ENCODE data around the gene GLIPR1L2.
"Not testable (repeated sequence)": the region's sequence is repeated elsewhere in the genome, so short reads cannot be mapped to it uniquely, and the experiment has no call there.

GLIPR1L2 gene

GRCh38 chr12:75390899-75391538 is at the start of gene GLIPR1L2:
GLIPR1L2 (plus strand) TSS chr12:75391089; CDS start chr12:75391117, 28 bp downstream.
- DNase-seq (ENCODE audit: low read depth in 2 of 2), result peak; percentile 85

DNA sequence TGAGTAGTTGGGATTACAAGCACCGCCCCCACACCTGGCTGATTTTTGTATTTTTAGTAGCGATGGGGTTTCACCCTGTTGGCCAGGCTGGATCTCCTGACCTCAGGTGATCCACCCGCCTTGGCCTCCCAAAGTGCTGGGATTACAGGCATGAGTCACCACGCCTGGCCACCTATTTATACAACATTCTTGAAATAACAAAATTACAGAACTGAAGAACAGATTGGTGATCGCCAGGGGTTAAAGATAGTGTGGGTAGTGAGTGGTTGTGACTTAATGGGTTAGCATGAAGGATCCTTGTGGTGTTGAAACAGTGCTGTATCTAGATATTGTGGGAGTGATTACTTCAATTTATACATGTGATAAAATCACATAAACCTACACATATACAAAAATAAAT is 49.0 kb upstream of the GLIPR1L2 start:
- DNase-seq (ENCODE audit: low read depth in 2 of 2), result no peak

DNA sequence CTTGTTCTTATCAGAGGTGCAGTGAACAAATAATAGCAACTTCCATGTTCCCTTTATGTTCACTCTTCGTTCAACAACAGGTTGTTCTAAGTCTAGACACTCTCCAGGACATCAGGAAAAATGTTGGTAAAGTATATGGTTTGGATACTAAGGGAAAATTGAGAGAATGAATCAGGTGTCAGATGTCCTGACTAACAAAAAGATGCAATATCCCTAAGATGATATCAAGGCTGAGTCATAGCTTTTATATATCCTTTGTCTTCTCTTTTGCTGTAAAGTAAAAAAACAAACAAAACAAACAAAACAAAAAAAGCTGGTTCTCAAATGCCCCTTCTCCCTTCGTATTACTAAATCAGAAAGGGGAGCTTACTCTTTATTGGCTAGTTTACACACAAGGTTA is 45.4 kb upstream of the GLIPR1L2 start:
- DNase-seq (ENCODE audit: low read depth in 2 of 2), result no peak

DNA sequence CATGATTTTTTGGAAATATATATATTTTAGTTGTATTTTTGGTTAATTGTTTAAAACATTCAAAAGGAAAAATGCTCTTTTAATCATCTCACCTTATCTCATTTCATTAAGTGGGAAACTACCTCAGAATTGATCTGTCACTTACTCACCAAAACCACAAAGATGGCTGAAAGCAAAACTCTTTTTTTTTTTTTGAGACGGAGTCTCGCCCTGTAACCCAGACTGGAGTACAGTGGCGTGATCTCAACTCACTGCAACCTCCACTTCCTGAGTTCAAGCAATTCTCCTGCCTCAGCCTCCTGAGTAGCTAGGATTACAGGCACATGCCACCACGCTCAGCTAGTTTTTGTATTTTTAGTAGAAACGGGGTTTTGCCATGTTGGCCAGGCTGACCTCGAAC is 44.7 kb upstream of the GLIPR1L2 start:
- not testable (repeated sequence) for DNase-seq (ENCODE audit: low read depth in 2 of 2)

GRCh38 chr12:75349946-75350345 is 40.9 kb upstream of the GLIPR1L2 start:
- DNase-seq (ENCODE audit: low read depth in 2 of 2), result no peak

DNA sequence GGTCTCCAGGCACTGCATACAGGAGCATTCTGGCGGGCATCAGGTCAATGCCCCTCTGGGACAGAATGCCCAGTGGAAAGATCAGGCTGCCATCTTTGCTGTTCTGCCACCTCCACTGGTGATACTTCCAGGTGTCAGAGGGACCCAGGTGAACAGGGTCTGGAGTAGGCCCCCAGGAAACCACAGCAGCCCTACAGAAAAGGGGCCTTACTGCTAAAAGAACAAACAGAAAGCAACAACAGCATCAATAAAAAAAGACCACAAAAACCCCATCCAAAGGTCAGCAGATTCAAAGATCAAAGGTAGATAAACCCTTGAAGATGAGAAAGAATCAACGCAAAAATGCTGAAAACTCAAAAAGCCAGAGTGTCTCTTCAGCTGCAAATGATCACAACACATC is 40.5 kb upstream of the GLIPR1L2 start:
- DNase-seq (ENCODE audit: low read depth in 2 of 2), result no peak

DNA sequence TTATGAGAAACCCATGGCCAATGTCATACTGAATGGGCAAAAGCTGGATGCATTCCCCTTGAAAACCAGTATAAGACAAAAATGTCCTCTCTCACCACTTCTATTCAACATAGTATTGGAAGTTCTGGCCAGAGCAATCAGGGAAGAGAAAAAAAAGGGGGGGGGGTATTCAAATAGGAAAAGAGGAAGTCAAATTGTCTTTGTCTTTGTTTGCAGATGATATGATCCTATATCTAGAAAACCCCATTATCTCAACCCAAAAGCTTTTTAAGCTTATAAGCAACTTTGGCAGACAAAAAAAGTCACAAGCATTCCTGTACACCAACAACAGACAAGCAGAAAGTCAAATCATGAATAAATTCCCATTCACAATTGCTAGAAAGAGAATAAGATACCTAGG is 36.9 kb upstream of the GLIPR1L2 start:
- DNase-seq (ENCODE audit: low read depth in 2 of 2), result no peak

- no peak for DNase-seq (ENCODE audit: low read depth in 2 of 2)
These were observed 30.0 kb upstream of the GLIPR1L2 start for GRCh38 chr12:75360920-75361319.

- no peak for DNase-seq (ENCODE audit: low read depth in 2 of 2)
These were observed 29.5 kb upstream of the GLIPR1L2 start for GRCh38 chr12:75361408-75361807.

GRCh38 chr12:75364919-75365318 is 26.0 kb upstream of the GLIPR1L2 start:
- no peak for DNase-seq (ENCODE audit: low read depth in 2 of 2)

DNA sequence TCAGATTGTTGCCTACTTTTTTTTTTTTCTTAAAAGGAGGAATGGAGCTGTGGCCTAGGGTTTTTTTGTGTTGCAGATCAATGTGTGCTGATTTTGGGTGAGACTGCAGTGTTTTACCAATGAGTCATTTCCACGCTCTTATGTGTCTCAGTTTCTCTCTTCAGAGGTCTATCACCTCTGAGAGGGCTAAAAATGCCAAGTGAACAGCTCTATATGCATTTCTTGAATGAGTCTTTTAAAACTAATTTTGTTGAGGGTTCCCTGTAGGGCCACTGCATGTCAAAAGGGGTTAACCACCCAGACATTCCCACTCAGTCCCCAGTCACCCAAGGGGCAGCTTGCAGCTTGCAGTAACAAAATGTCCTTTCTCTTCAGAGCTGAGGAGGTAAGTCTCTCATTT is 24.3 kb upstream of the GLIPR1L2 start:
- DNase-seq (ENCODE audit: low read depth in 2 of 2), result no peak

DNA sequence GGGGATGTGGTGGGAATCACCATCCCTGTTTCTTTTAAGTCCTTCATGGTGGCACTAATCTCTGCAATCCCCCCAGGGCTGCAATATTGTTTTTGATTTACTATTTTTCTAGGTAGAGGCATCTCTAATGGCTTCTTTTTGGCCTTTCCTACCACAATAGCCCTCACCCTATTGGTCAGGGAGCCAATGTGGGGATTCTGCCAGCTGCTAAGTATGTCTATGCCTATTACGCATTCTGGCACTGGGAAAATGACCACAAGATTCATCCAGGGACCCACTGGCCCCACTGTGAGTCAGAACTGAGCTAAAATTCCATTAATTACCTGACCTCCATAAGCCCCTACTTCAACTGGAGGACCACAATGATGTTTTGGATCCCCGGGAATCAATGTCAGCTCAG is 15.9 kb upstream of the GLIPR1L2 start:
- no peak for DNase-seq (ENCODE audit: low read depth in 2 of 2)

DNA sequence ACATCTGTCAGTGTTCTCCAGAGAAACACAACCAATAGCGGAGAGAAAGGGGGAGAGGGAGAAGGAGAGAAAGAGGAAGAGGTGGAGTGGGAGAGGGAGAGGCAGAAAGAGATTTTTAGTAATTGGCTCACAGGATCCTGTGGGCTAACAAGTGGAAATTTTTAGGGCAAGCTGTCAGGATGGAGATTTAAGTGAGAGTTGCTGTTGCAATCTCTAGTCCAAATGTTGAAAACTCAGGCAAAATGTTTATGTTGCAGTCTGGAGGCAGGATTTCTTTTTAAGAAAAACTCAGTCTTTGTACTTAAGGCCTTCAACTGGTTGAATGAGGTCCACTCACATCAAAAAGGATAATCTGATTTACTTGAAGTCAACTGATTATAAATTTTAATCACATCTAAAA is 12.5 kb upstream of the GLIPR1L2 start:
- DNase-seq (ENCODE audit: low read depth in 2 of 2), result no peak

DNA sequence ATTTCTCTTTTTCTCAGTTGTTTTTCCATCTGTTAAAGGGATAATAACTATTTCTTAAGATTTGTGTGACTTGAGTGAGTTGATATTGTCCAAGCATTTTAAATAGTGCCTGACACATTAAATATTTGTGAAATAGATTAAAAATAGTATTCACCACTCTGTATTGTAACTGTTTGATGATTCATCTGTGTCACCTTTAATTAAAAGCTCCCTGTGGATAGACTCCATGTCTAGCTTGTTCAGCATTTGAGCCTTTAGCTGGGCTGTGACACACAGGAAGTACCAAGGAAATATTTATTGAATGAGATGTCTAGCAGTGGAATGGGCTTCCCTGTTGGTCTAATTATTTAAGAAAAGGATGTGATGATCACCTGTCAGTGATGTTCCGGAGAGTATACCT is 1.8 kb upstream of the GLIPR1L2 start:
- no peak for DNase-seq (ENCODE audit: low read depth in 2 of 2)

DNA sequence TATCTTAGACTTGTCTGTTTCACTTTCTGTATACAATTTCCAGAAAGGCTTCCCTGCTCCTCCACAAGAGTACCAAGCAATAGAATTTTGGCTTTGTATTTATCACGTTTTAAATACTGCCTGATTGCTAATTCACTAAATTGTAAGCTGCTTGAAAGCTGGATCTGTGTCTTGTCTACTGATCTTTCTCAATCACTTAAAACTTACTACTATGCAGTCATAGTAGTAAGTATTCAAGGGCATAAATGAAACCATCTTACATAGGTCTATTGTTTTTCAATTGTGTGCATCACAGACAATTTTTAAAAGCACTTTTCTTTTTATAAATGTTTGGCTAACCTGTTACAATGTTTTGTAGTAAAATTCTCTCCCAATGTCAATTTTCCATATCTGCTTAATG is 1.2 kb upstream of the GLIPR1L2 start:
- no peak for DNase-seq (ENCODE audit: low read depth in 2 of 2)

GRCh38 chr12:75390156-75390898 is 562 bp upstream of the GLIPR1L2 start:
- no peak for DNase-seq (ENCODE audit: low read depth in 2 of 2)

DNA sequence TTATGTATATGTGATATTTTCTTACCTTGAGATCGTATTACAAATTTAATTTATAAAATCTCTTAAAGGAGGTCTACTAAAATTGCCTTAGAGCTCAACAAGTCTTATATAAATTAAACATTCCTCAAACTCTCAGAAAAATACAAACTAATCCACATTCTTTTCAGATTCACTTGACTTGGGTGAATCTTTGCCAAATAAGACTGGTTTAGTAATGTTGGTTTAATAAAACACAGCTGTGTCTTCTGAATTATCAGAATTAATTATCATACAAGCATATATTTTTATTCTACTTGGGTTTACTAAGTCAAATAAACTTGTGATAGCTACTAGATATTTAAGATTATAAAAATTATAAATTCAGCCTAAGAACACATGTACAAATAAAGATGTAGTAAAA is 13.3 kb downstream of the GLIPR1L2 start:
- no peak for DNase-seq (ENCODE audit: low read depth in 2 of 2)

DNA sequence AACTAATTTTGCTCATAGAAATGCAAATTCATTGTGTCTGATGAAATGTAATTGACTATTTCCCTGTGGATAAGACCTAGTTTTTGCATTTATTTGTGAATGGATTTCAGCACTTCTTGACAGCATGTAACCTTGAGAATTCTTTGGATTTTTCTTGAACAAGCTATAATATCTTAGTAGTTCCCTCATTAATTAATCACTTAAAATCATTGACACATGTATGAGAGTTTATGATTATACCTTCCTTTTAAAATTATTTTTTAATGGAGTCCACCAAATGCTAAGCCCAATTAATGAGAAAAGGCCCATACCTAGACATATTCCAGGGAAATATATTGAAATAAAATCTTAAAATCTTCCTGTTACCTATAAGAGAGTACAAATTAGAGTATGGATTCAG is 16.8 kb downstream of the GLIPR1L2 start:
- no peak for DNase-seq (ENCODE audit: low read depth in 2 of 2)

- DNase-seq (ENCODE audit: low read depth in 2 of 2), result no peak
These were observed 18.9 kb downstream of the GLIPR1L2 start for GRCh38 chr12:75409830-75410229.

DNA sequence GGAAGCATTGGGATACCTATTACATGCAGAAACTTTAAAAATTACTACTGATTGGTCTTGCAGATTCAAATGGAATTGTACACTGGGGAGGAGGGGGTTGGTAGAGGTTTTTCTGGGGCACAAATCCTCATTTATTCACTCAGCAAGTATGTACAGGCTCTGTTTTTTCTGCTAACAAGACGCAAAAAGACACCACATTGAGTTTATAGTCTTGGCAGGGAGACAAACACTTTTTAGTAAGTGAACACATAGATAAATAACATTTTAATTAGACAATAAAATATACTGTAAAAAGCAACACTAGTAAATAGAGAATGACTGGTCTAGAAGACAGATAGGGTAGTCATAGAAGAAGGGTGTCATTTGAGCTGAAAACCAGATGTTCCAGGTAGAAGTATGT is 23.8 kb downstream of the GLIPR1L2 start:
- no peak for DNase-seq (ENCODE audit: low read depth in 2 of 2)

- no peak for DNase-seq (ENCODE audit: low read depth in 2 of 2)
These were observed 29.0 kb downstream of the GLIPR1L2 start for GRCh38 chr12:75419841-75420240.

DNA sequence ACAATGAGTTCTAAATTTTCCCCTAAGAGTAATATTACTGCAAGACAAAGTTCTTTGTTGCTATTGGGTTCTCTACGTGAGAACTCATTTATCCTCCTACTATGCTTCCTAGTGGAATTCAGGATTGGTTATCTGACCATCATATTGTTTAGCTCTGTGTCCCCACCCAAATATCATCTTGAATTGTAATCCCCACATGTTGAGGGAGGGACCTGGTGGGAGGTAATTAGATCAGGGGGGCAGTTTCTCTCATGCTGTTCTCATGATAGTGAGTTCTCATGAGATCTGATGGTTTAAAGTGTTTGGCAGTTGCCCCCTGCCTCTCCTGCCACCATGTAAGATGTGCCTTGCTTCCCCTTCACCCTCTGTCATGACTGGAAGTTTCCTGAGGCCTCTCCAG is 36.6 kb downstream of the GLIPR1L2 start:
- DNase-seq (ENCODE audit: low read depth in 2 of 2), result no peak

GRCh38 chr12:75428767-75429166 is 37.9 kb downstream of the GLIPR1L2 start:
- no peak for DNase-seq (ENCODE audit: low read depth in 2 of 2)

DNA sequence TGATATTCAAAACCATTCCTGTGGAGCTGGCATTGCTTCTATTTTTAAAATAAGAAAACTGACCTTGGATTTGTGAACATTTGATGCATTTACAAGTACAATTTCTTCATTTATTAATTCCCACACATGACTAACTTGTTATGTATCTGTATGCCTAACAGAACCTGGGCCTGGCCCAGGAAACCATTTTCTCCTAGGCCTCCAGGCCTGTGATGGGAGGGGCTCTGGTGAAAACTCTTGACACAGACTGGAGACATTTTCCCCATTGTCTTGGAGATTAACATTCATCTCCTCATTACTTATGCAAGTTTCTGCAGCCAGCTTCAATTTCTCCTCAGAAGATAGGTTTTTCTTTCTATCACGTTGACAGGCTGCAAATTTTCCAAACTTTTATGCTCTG is 42.0 kb downstream of the GLIPR1L2 start:
- DNase-seq (ENCODE audit: low read depth in 2 of 2), result no peak
